Mammary epithelial cell (primary cell): ENCODE measurements around the gene GRAMD1A.

ENCODE experiments used
- CTCF ChIP-seq, 2 donors: IDR thresholded peaks in 1 of 2; conservative IDR thresholded peaks in 1 of 2; 2 replicates each; pipeline ENCODE4 v1.5.1; 2011 to 2012; ENCODE audit warnings: inconsistent platforms in 2 of 2, low read length in 2 of 2, mild to moderate bottlenecking in 2 of 2, control low read depth in 1 of 2, low read depth in 1 of 2; ENCODE audit not compliant: insufficient read depth in 1 of 2; ENCODE audit errors: extremely low read depth in 1 of 2
- EZH2 ChIP-seq: IDR thresholded peaks from 2 replicates; pipeline ENCODE4 v1.6.1; 2012; ENCODE audit warnings: low read length, inconsistent platforms, borderline replicate concordance

DNA sequence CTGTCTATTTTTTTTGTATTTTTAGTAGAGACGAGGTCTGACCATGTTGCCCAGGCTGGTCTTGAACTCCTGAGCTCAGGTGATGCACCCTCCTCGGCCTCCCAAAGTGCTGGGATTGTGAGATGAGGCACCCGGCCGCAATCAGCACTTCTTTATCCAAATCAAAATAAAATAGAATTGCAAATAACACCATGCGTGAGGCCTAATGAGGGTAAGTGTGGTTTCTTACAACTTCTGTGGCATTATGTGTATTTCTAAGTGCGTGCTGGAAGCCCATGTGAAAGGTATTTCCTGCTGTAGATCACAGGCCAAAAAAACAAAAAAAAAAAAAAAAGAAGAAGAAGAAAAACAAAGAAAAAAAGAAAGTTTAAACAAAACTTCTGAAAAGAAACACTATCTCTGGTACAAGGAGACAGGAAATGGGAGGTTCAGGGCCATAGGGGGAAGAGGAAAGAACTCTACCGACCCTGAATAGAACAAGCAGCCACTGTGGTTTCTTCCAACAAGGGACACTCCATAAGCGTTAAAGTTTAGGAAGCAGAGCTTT, 3.0 kb upstream of the GRAMD1A start:
- TF ChIP-seq CTCF (conservative IDR thresholded peaks at IDR 0.05 in 1 of 2, IDR thresholded peaks at IDR 0.05 in 1 of 2; ENCODE audit: extremely low read depth in 1 of 2, insufficient read depth in 1 of 2, low read depth in 1 of 2, low read length in 2 of 2) (no peak), EZH2 (no peak)
